ENCODE measurements around the gene IL1RAP.

The IL1RAP gene

GRCh38 chr3:190580417-190580816, 66.5 kb downstream of the IL1RAP start:
- H3K27ac ChIP-seq: no peak overlapping the region
- no peak for TF ChIP-seq CTCF (conservative IDR thresholded peaks at IDR 0.05)
- TF ChIP-seq ZFX (IDR thresholded peaks at IDR 0.05): no peak

GRCh38 chr3:190581041-190581541, 67.2 kb downstream of the IL1RAP start:
- TF ChIP-seq ZFX (IDR thresholded peaks at IDR 0.05): no peak
- no peak for TF ChIP-seq CTCF (conservative IDR thresholded peaks at IDR 0.05)
- no peak overlapping the region for H3K27ac ChIP-seq

- H3K27ac ChIP-seq: no peak overlapping the region
- TF ChIP-seq ZFX (IDR thresholded peaks at IDR 0.05): no peak
- no peak for TF ChIP-seq CTCF (conservative IDR thresholded peaks at IDR 0.05)
Measured at GRCh38 chr3:190582667-190583066, 68.8 kb downstream of the IL1RAP start.

GRCh38 chr3:190585805-190586630, 72.1 kb downstream of the IL1RAP start:
- H3K27ac ChIP-seq: no peak overlapping the region
- TF ChIP-seq CTCF (conservative IDR thresholded peaks at IDR 0.05) (no peak), ZFX (IDR thresholded peaks at IDR 0.05) (no peak)

- TF ChIP-seq CTCF (conservative IDR thresholded peaks at IDR 0.05) (no peak), ZFX (IDR thresholded peaks at IDR 0.05) (no peak)
- H3K27ac ChIP-seq: no peak overlapping the region
Measured at GRCh38 chr3:190586631-190587011, 72.7 kb downstream of the IL1RAP start.

GRCh38 chr3:190588570-190588969, 74.7 kb downstream of the IL1RAP start:
- no peak overlapping the region for H3K27ac ChIP-seq
- no peak for TF ChIP-seq CTCF (conservative IDR thresholded peaks at IDR 0.05)

- TF ChIP-seq CTCF (conservative IDR thresholded peaks at IDR 0.05) (no peak), ZFX (IDR thresholded peaks at IDR 0.05) (no peak)
- H3K27ac ChIP-seq: no peak overlapping the region; the same call in 1 of the 2 replicates
Measured at GRCh38 chr3:190589326-190589725, 75.4 kb downstream of the IL1RAP start.

All from C4-2B (cell line).